Endothelial cell (in vitro differentiated cells): ENCODE results near the gene GAD2. TPM values are rescaled to one million over a fixed set of nuclear protein-coding genes. Genes with fewer than 3 reads are reported as not detected.
"Not testable (repeated sequence)": the region's sequence is repeated elsewhere in the genome, so short reads cannot be mapped to it uniquely, and the experiment has no call there.

Source experiments
- DNase-seq: peaks from one replicate; pipeline ENCODE4 v3.0.0; 2021; ENCODE audit warnings: low spot score
- H3K27ac Mint-ChIP-seq: one replicate; pipeline ENCODE4 v1.8.0; 2021; ENCODE audit warnings: mixed read lengths, inconsistent platforms; ENCODE audit not compliant: unreplicated experiment
- H3K27me3 Mint-ChIP-seq: one replicate; pipeline ENCODE4 v1.8.0; 2021; ENCODE audit warnings: mild to moderate bottlenecking, moderate library complexity, mixed read lengths, inconsistent platforms; ENCODE audit not compliant: unreplicated experiment
- H3K36me3 Mint-ChIP-seq: one replicate; pipeline ENCODE4 v1.8.0; 2021; ENCODE audit warnings: mild to moderate bottlenecking, low read depth, mixed read lengths, inconsistent platforms; ENCODE audit not compliant: unreplicated experiment
- H3K4me1 Mint-ChIP-seq: one replicate; pipeline ENCODE4 v1.8.0; 2021; ENCODE audit warnings: mild to moderate bottlenecking, mixed read lengths, inconsistent platforms; ENCODE audit not compliant: unreplicated experiment
- H3K4me3 Mint-ChIP-seq: one replicate; pipeline ENCODE4 v1.8.0; 2021; ENCODE audit warnings: mild to moderate bottlenecking, mixed read lengths, inconsistent platforms; ENCODE audit not compliant: unreplicated experiment
- H3K9me3 Mint-ChIP-seq: one replicate; pipeline ENCODE4 v1.8.0; 2021; ENCODE audit warnings: mixed read lengths, inconsistent platforms; ENCODE audit not compliant: unreplicated experiment
- CTCF ChIP-seq: fragments of 200-600 bp; sonication (generic); IDR thresholded peaks from one replicate; pipeline ENCODE4 v1.5.0; 2021; ENCODE audit warnings: antibody characterized with exemption; ENCODE audit not compliant: unreplicated experiment
- total RNA-seq: library from RNA; stranded (reverse); fragmentation: NEBNext Ultra II Directional; extraction: Animal tissue kit (Norgen Biotek cat#: 25700); gene quantifications from one replicate; pipeline ENCODE4 v1.2.1, GENCODE V29; 2021; ENCODE audit not compliant: unreplicated experiment

The GAD2 gene
- total RNA-seq, 1 donor from 2014 or later = 0.90 TPM

- Mint-ChIP-seq H3K27ac (no peak overlapping the region), H3K27me3 (peaks cover 1% of the 10 kb centered on the region), H3K36me3 (no peaks in the 10 kb centered on the region), H3K9me3 (no peaks in the 10 kb centered on the region), H3K4me1 (no peaks in the 10 kb centered on the region), H3K4me3 (no peak overlapping the region)
- DNase-seq = no peak
- TF ChIP-seq CTCF = no peak
These were observed 125.1 kb downstream of the GAD2 start for GRCh38 chr10:26341701-26342100.

GRCh38 chr10:26348821-26349417 is 132.3 kb downstream of the GAD2 start:
- not testable (repeated sequence) for H3K4me3 Mint-ChIP-seq, H3K36me3 Mint-ChIP-seq, H3K27ac Mint-ChIP-seq, H3K27me3 Mint-ChIP-seq, H3K9me3 Mint-ChIP-seq, H3K4me1 Mint-ChIP-seq, DNase-seq

Other genes starting within 250 kb of the GAD2 start
- not detected for gene APBB1IP, start 221.6 kb downstream of the GAD2 start, total RNA-seq